Calu3 (cell line): Measurements from ENCODE around the gene ZBBX. TPM values are rescaled to one million over a fixed set of nuclear protein-coding genes. Genes with fewer than 3 reads are reported as not detected.

Source experiments
- BruUV-seq: library from RNA; stranded (reverse); fragments of 400-500 nt; replicated peaks from 2 replicates; lab custom pipeline; 2021; lab: Mats Ljungman, UMichigan
- CTCF ChIA-PET: fragments of 300-600 bp; sonication (Branson Sonifier 250); formaldehyde crosslinking; loops from one replicate; lab custom pipeline; 2022; ENCODE audit warnings: antibody characterized with exemption; lab: Charles Lee
- DNase-seq: peaks from one replicate; pipeline ENCODE4 v3.0.0; 2022
- H3K27ac Mint-ChIP-seq: one replicate; pipeline ENCODE4 v1.8.0; 2022; ENCODE audit warnings: mixed read lengths; ENCODE audit not compliant: unreplicated experiment
- H3K27me3 Mint-ChIP-seq: one replicate; pipeline ENCODE4 v1.8.0; 2022; ENCODE audit warnings: mixed read lengths; ENCODE audit not compliant: unreplicated experiment
- H3K36me3 Mint-ChIP-seq: one replicate; pipeline ENCODE4 v1.8.0; 2022; ENCODE audit warnings: mild to moderate bottlenecking, moderate library complexity, mixed read lengths; ENCODE audit not compliant: insufficient read depth, unreplicated experiment
- H3K4me1 Mint-ChIP-seq: one replicate; pipeline ENCODE4 v1.8.0; 2022; ENCODE audit warnings: mild to moderate bottlenecking, low read depth, mixed read lengths; ENCODE audit not compliant: unreplicated experiment
- H3K4me3 Mint-ChIP-seq: one replicate; pipeline ENCODE4 v1.8.0; 2022; ENCODE audit warnings: mild to moderate bottlenecking, low read depth, moderate library complexity, mixed read lengths; ENCODE audit not compliant: unreplicated experiment
- H3K9me3 Mint-ChIP-seq: one replicate; pipeline ENCODE4 v1.8.0; 2022; ENCODE audit warnings: low read depth, mixed read lengths; ENCODE audit not compliant: unreplicated experiment
- intact Hi-C: fragments of 100-400 bp; cut with micrococcal nuclease; formaldehyde crosslinking; loops from one replicate; pipeline ENCODE4 v1.10.0; 2022; ENCODE audit not compliant: unreplicated experiment
- total RNA-seq: library from RNA; stranded (reverse); gene quantifications from 2 replicates; pipeline ENCODE4 v1.2.3, GENCODE V29; 2022
- TF ChIP-seq, protein P1 (sequence below): fragments of 200-600 bp; IDR thresholded peaks from one replicate; pipeline ENCODE4 v1.8.0; 2022; ENCODE audit warnings: antibody characterized with exemption; ENCODE audit not compliant: unreplicated experiment

ZBBX gene
- total RNA-seq, 1 experiment from 2014 or later, result 0.57 TPM

DNA sequence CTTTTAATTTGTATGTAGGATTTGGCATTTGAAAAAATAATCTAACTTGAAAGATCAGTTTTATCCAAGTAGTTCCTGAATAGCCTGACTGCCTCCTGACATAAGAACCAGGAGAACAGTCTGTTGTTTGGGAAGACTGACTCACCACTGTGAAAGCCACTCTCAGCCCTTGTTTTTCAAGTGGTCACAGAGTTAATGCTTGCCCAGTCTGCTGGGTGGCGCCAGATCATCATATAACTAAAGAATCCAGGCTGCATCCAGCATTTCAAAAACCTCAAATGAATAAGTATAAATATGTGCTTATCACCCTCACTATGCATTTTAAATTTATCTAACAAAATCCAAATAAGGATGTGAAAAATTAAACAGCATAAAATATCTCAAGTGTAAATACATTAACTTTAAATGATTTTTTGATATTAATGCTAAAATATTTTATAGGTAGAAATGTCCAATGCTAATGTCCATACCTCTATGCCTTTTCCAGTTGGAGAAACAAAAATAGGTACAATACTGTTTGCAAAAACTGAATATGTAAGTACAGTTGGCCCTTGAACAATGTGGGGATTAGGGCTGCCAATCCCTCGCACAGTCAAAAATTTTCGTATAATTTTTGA, 26.9 kb upstream of the ZBBX start:
- Mint-ChIP-seq H3K9me3 (no peaks in the 10 kb centered on the region), H3K27me3 (no peaks in the 10 kb centered on the region), H3K4me3 (no peak overlapping the region), H3K36me3 (no peaks in the 10 kb centered on the region), H3K4me1 (peaks cover 7% of the 10 kb centered on the region), H3K27ac (no peak overlapping the region)
- intact Hi-C loops, result loop anchor here (1.0 to 5.0 kb wide), 4 partner anchors 277 to 635 kb away; no protein-coding TSS in a partner anchor
- TF ChIP-seq, protein P1, sequence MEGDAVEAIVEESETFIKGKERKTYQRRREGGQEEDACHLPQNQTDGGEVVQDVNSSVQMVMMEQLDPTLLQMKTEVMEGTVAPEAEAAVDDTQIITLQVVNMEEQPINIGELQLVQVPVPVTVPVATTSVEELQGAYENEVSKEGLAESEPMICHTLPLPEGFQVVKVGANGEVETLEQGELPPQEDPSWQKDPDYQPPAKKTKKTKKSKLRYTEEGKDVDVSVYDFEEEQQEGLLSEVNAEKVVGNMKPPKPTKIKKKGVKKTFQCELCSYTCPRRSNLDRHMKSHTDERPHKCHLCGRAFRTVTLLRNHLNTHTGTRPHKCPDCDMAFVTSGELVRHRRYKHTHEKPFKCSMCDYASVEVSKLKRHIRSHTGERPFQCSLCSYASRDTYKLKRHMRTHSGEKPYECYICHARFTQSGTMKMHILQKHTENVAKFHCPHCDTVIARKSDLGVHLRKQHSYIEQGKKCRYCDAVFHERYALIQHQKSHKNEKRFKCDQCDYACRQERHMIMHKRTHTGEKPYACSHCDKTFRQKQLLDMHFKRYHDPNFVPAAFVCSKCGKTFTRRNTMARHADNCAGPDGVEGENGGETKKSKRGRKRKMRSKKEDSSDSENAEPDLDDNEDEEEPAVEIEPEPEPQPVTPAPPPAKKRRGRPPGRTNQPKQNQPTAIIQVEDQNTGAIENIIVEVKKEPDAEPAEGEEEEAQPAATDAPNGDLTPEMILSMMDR, result peak; percentile 49
- BruUV-seq, result no TSS peak
- CTCF ChIA-PET, result no interaction called here
- DNase-seq, result peak; percentile 74

DNA sequence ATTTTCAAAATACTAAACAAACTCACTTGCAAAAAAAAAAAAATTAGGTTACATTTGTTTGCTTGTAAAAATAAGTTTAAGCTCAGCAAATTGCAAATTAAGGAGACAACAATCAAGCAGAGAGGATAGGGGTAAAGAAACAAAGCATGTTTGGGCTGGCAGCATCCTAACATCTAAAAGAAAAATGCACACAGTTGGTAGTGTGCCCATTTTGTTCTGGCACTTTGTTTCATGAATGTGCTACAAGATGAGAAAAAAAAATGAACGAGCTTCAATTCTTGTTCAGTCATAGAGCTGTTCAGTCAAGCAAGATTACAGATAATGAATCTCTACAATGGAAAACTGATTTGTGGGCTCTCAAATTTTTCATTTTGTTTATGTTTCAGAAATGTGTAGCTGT, 17.7 kb upstream of the ZBBX start:
- Mint-ChIP-seq H3K4me3 (no peak overlapping the region), H3K27me3 (no peaks in the 10 kb centered on the region), H3K4me1 (no peaks in the 10 kb centered on the region), H3K9me3 (peaks cover 3% of the 10 kb centered on the region), H3K36me3 (no peaks in the 10 kb centered on the region), H3K27ac (no peak overlapping the region)
- intact Hi-C loops, result no loop called here
- TF ChIP-seq, protein P1, result no peak
- CTCF ChIA-PET, result interaction anchor here (0.6 to 1.2 kb wide), 2 partner anchors 10 to 11 kb away, joined by 3 read pairs; no protein-coding TSS in a partner anchor
- no peak for DNase-seq
- BruUV-seq, result no TSS peak

DNA sequence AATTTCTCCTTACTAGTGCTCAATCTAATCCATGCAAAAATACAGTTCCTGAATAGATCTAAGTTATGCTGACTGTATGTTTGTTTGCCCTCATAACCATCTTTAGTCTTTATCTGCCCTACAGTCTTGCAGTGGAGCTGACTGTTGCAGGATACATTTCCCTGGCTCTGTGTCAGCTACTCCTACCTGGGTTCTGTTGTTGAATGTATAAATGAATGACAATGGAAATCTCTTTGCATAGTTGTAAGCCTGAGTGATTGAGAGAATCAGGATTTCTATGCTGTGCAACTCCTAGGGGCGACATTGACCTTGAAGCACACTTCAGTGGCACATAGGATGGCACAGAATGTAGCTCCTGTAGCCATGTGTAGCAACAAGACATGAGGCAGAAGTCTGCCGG, 16.0 kb upstream of the ZBBX start:
- TF ChIP-seq, protein P1, result no peak
- Mint-ChIP-seq H3K36me3 (no peaks in the 10 kb centered on the region), H3K4me1 (no peaks in the 10 kb centered on the region), H3K9me3 (peaks cover 3% of the 10 kb centered on the region), H3K27me3 (no peaks in the 10 kb centered on the region), H3K27ac (no peak overlapping the region), H3K4me3 (no peak overlapping the region)
- CTCF ChIA-PET, result no interaction called here
- intact Hi-C loops, result no loop called here
- DNase-seq, result no peak
- no TSS peak for BruUV-seq

DNA sequence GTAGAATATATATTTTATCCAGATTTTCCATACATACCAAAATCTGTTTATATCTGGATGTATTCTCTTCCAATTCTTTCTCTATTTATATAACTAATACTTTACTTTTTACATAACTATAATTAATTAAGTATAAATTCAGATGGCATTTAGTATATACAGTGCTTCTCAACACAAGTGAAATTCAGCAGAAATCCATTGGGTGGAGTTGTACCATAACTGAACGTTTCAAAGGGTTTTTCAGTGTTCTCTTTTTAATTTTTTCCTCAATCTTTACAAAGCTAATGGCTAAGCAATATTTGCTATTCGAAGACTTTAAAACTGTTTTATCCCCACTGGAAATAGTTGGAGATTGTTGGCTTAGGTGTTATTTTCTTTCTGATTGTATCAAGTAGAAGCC, 13.9 kb upstream of the ZBBX start:
- BruUV-seq, result no TSS peak
- no peak for DNase-seq
- Mint-ChIP-seq H3K4me1 (no peaks in the 10 kb centered on the region), H3K36me3 (no peaks in the 10 kb centered on the region), H3K4me3 (no peak overlapping the region), H3K27ac (no peak overlapping the region), H3K27me3 (no peaks in the 10 kb centered on the region), H3K9me3 (no peaks in the 10 kb centered on the region)
- CTCF ChIA-PET, result no interaction called here
- intact Hi-C loops, result no loop called here
- TF ChIP-seq, protein P1, result no peak
